Measurements from ENCODE around the gene PHLDA3.

Gene PHLDA3

DNA sequence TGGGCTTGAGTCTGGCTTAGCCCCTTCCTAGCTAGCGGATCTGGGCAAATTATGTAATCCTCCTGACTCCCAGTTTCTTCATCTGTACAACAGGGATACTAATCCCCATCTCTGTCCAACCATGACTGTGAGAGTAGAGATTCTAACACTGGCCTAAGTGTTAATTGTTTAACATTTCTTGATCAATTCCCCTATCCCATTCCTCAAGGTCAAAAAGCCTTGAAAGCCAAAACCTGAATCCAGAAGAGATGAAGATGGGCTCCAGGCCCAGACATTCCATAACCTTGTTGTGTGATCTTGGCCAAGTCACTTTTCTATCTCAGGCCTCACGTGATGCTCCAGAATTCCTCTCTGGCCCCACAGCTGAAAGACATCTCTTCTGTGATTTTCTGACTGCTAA lies 18.8 kb upstream of the PHLDA3 start:
- Histone ChIP-seq H3F3A (ENCODE audit: low read depth) (no peaks in the 10 kb centered on the region), H3K36me3 (ENCODE audit: insufficient read depth, low read length) (peaks cover 78% of the 10 kb centered on the region; the same call in 1 of the 2 replicates), H3K79me2 (ENCODE audit: insufficient read depth, low read length) (no peaks in the 10 kb centered on the region; the same call in 1 of the 2 replicates), H2AFZ (ENCODE audit: low read length) (no peak overlapping the region), H3K4me1 (ENCODE audit: insufficient read depth, low read length, poor library complexity, severe bottlenecking) (peaks cover 8% of the 10 kb centered on the region), H3K27me3 (ENCODE audit: insufficient read depth, low read length, poor library complexity, severe bottlenecking) (no peaks in the 10 kb centered on the region), H3K4me2 (ENCODE audit: low read depth, low read length, poor library complexity, severe bottlenecking) (no peak overlapping the region), H3K4me3 (ENCODE audit: low read length, poor library complexity, severe bottlenecking) (no peak overlapping the region), H4K20me1 (ENCODE audit: insufficient read depth, low read length, poor library complexity, severe bottlenecking) (no peaks in the 10 kb centered on the region), H3K9me3 (ENCODE audit: insufficient read depth, low read depth, low read length) (no peaks in the 10 kb centered on the region), H3K9ac (ENCODE audit: low read depth, low read length, poor library complexity, severe bottlenecking) (no peak overlapping the region), H3K9me2 (replicated peaks; ENCODE audit: low read depth, low read length) (no peaks in the 10 kb centered on the region)
- no peak for TF ChIP-seq EZH2phosphoT487 (IDR thresholded peaks at IDR 0.05; ENCODE audit: borderline replicate concordance)
- TF ChIP-seq, protein P1, sequence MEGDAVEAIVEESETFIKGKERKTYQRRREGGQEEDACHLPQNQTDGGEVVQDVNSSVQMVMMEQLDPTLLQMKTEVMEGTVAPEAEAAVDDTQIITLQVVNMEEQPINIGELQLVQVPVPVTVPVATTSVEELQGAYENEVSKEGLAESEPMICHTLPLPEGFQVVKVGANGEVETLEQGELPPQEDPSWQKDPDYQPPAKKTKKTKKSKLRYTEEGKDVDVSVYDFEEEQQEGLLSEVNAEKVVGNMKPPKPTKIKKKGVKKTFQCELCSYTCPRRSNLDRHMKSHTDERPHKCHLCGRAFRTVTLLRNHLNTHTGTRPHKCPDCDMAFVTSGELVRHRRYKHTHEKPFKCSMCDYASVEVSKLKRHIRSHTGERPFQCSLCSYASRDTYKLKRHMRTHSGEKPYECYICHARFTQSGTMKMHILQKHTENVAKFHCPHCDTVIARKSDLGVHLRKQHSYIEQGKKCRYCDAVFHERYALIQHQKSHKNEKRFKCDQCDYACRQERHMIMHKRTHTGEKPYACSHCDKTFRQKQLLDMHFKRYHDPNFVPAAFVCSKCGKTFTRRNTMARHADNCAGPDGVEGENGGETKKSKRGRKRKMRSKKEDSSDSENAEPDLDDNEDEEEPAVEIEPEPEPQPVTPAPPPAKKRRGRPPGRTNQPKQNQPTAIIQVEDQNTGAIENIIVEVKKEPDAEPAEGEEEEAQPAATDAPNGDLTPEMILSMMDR (conservative IDR thresholded peaks at IDR 0.05; ENCODE audit: low read length): no peak

GRCh38 chr1:201486187-201486586 lies 17.2 kb upstream of the PHLDA3 start:
- Histone ChIP-seq H3K36me3 (ENCODE audit: insufficient read depth, low read length) (peaks cover 72% of the 10 kb centered on the region; the same call in 1 of the 2 replicates), H4K20me1 (ENCODE audit: insufficient read depth, low read length, poor library complexity, severe bottlenecking) (no peaks in the 10 kb centered on the region), H2AFZ (ENCODE audit: low read length) (no peak overlapping the region), H3F3A (ENCODE audit: low read depth) (no peaks in the 10 kb centered on the region), H3K9me2 (replicated peaks; ENCODE audit: low read depth, low read length) (no peaks in the 10 kb centered on the region), H3K4me1 (ENCODE audit: insufficient read depth, low read length, poor library complexity, severe bottlenecking) (peaks cover 8% of the 10 kb centered on the region), H3K79me2 (ENCODE audit: insufficient read depth, low read length) (no peaks in the 10 kb centered on the region), H3K4me3 (ENCODE audit: low read length, poor library complexity, severe bottlenecking) (no peak overlapping the region), H3K27me3 (ENCODE audit: insufficient read depth, low read length, poor library complexity, severe bottlenecking) (no peaks in the 10 kb centered on the region), H3K9me3 (ENCODE audit: insufficient read depth, low read depth, low read length) (no peaks in the 10 kb centered on the region), H3K4me2 (ENCODE audit: low read depth, low read length, poor library complexity, severe bottlenecking) (no peak overlapping the region), H3K9ac (ENCODE audit: low read depth, low read length, poor library complexity, severe bottlenecking) (no peak overlapping the region)
- TF ChIP-seq, protein P1 (conservative IDR thresholded peaks at IDR 0.05; ENCODE audit: low read length): no peak
- TF ChIP-seq EZH2phosphoT487 (IDR thresholded peaks at IDR 0.05; ENCODE audit: borderline replicate concordance): no peak

DNA sequence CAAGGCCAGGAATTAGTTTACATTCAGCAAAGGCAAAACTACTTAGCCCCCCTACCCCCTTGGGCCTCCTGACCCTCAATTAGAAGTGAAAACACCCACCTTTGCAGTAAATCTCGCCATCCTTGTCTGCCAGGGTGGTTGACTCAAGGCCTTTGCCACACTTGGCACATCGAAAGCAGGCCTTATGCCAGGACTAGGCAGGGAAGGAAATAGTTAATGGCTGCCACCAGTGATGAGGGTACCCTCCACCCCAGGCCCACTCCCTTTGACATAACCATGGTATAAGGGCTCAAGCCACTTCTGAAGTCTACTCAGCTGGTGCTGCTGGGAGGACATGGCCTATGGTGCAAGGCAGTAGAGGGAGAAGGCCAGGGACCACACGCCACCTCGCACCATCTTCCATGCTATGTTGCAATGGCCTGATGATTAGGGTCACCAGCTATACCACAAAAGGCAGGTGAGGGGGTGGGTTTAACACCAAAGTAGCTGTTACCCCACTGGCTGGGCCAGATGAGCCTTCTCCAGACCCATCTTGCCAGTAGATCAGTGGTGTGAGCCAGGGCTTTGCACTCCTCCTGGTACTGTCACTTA lies 16.3 kb upstream of the PHLDA3 start:
- Histone ChIP-seq H3K9me3 (ENCODE audit: insufficient read depth, low read depth, low read length) (no peaks in the 10 kb centered on the region), H3K9ac (ENCODE audit: low read depth, low read length, poor library complexity, severe bottlenecking) (no peak overlapping the region), H3K4me3 (ENCODE audit: low read length, poor library complexity, severe bottlenecking) (no peak overlapping the region), H4K20me1 (ENCODE audit: insufficient read depth, low read length, poor library complexity, severe bottlenecking) (no peaks in the 10 kb centered on the region), H3K4me1 (ENCODE audit: insufficient read depth, low read length, poor library complexity, severe bottlenecking) (peaks cover 8% of the 10 kb centered on the region), H2AFZ (ENCODE audit: low read length) (no peak overlapping the region), H3K4me2 (ENCODE audit: low read depth, low read length, poor library complexity, severe bottlenecking) (no peak overlapping the region), H3F3A (ENCODE audit: low read depth) (no peaks in the 10 kb centered on the region), H3K36me3 (ENCODE audit: insufficient read depth, low read length) (peaks cover 68% of the 10 kb centered on the region; the same call in 1 of the 2 replicates), H3K27me3 (ENCODE audit: insufficient read depth, low read length, poor library complexity, severe bottlenecking) (no peaks in the 10 kb centered on the region), H3K79me2 (ENCODE audit: insufficient read depth, low read length) (no peaks in the 10 kb centered on the region), H3K9me2 (replicated peaks; ENCODE audit: low read depth, low read length) (no peaks in the 10 kb centered on the region)
- TF ChIP-seq, protein P1 (conservative IDR thresholded peaks at IDR 0.05; ENCODE audit: low read length): no peak
- TF ChIP-seq EZH2phosphoT487 (IDR thresholded peaks at IDR 0.05; ENCODE audit: borderline replicate concordance): no peak
